T-helper 9 cell (primary cell): ENCODE measurements around the gene FTSJ1.
"Not testable (repeated sequence)": the region's sequence is repeated elsewhere in the genome, so short reads cannot be mapped to it uniquely, and the experiment has no call there.

Experiments
- DNase-seq: peaks from one replicate; pipeline ENCODE4 v3.0.0-alpha.2; 2020

The FTSJ1 gene

GRCh38 chrX:48498374-48498809 is 22.4 kb downstream of the FTSJ1 start:
- DNase-seq, result no peak

- DNase-seq, result no peak
These were observed 28.3 kb downstream of the FTSJ1 start for GRCh38 chrX:48504261-48504660.

GRCh38 chrX:48505481-48505880 is 29.5 kb downstream of the FTSJ1 start:
- no peak for DNase-seq

GRCh38 chrX:48507246-48507645 is 31.2 kb downstream of the FTSJ1 start:
- no peak for DNase-seq

- peak; percentile 68 for DNase-seq
These were observed 32.6 kb downstream of the FTSJ1 start, which contains the start of gene PORCN for GRCh38 chrX:48508400-48509244. Gene PORCN (plus strand): TSS chrX:48508992. CDS start chrX:48509821, 829 bp downstream.

GRCh38 chrX:48509245-48509590 is 33.2 kb downstream of the FTSJ1 start:
- no peak for DNase-seq

DNA sequence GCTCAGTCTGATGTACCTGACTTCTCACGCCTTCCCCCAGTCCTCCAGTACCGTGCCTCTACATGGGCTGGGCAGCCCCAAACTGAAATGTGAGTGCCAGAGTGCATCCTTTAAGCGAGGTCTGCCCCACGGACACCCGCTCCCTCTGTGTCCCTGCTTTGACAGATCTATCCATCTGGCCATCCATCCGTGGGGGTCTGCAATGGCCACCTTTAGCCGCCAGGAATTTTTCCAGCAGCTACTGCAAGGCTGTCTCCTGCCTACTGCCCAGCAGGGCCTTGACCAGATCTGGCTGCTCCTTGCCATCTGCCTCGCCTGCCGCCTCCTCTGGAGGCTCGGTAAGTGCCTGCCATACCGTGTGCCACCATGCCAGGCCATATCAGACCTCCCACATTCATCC is 33.6 kb downstream of the FTSJ1 start:
- DNase-seq, result no peak

GRCh38 chrX:48511560-48511959 is 35.6 kb downstream of the FTSJ1 start:
- no peak for DNase-seq

DNA sequence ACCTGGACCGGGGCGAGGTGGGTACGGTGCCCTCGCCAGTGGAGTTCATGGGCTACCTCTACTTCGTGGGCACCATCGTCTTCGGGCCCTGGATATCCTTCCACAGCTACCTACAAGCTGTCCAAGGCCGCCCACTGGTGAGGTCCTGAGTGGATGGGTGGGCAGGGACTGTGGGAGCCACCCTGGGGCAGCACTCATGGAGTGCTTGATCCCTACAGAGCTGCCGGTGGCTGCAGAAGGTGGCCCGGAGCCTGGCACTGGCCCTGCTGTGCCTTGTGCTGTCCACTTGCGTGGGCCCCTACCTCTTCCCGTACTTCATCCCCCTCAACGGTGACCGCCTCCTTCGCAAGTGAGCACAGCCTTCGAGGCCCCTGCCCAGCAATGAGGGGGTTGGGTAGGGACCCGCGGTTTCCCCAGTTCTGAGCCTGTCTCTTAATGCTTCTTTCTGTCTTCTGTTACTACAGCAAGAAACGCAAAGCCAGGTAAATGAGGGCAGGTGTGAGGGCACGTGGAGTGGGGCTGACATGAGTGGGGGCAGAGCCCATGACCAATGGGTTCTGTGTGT is 36.5 kb downstream of the FTSJ1 start:
- DNase-seq, result no peak

DNA sequence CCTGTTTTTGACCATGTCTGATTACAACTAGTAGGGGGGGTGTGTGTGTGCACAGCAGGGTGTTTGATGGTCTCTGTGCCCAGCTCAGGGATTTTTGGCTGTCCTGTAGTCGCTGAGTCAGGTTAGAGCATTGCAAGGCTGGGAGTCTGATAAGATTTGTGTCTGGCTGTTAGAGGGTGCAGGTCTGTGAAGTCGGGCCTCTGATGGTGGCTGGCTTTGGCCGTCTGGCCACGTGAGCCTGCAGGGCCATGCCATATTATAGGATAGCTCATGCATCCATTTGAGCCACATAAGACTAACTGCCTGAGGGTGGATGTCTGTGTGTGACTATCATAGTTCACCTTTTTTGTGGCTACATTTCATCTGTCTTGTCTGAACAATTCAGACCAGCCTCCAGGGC is 37.7 kb downstream of the FTSJ1 start:
- DNase-seq, result no peak

GRCh38 chrX:48514126-48514806 is 38.3 kb downstream of the FTSJ1 start:
- no peak for DNase-seq

- DNase-seq, result no peak
These were observed 39.0 kb downstream of the FTSJ1 start for GRCh38 chrX:48514868-48515460.

DNA sequence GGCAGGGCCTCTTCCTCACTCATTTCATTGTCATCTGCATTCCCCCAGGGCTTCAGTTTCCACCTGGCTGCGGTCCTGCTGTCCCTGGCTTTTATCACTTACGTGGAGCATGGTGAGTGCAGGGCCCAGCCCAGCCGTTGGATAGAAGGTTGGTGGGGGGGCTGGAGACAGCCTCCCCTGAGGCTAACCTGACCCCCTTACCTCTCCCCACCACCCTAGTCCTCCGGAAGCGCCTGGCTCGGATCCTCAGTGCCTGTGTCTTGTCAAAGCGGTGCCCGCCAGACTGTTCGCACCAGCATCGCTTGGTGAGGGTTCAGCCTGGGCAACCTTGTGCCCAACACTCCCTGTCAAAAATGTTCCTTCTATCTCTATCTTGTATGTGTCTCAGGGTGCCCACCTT is 39.8 kb downstream of the FTSJ1 start:
- no peak for DNase-seq

GRCh38 chrX:48516285-48516684 is 40.3 kb downstream of the FTSJ1 start:
- DNase-seq, result no peak

GRCh38 chrX:48516987-48517386 is 41.0 kb downstream of the FTSJ1 start:
- no peak for DNase-seq

DNA sequence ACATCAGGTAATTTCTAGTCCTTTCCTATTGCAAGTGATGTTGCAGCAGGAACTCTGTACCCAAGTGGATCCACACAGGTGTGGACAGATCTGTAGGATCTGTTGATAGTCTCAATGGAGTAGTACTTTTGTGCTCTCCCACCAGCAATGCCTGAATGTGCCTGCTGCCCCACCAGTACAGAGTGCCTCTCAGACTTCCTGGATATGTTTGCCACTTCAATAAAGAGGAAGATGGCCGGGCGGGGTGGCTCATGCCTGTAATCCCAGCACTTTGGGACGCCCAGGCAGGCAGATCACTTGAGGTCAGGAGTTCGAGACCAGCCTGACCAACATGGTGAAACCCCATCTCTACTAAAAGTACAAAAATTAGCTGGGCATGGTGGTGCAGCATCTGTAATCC is 43.5 kb downstream of the FTSJ1 start:
- not testable (repeated sequence) for DNase-seq

GRCh38 chrX:48520455-48520854 is 44.5 kb downstream of the FTSJ1 start:
- DNase-seq, result no peak

- no peak for DNase-seq
These were observed 45.0 kb downstream of the FTSJ1 start for GRCh38 chrX:48520976-48521352.

DNA sequence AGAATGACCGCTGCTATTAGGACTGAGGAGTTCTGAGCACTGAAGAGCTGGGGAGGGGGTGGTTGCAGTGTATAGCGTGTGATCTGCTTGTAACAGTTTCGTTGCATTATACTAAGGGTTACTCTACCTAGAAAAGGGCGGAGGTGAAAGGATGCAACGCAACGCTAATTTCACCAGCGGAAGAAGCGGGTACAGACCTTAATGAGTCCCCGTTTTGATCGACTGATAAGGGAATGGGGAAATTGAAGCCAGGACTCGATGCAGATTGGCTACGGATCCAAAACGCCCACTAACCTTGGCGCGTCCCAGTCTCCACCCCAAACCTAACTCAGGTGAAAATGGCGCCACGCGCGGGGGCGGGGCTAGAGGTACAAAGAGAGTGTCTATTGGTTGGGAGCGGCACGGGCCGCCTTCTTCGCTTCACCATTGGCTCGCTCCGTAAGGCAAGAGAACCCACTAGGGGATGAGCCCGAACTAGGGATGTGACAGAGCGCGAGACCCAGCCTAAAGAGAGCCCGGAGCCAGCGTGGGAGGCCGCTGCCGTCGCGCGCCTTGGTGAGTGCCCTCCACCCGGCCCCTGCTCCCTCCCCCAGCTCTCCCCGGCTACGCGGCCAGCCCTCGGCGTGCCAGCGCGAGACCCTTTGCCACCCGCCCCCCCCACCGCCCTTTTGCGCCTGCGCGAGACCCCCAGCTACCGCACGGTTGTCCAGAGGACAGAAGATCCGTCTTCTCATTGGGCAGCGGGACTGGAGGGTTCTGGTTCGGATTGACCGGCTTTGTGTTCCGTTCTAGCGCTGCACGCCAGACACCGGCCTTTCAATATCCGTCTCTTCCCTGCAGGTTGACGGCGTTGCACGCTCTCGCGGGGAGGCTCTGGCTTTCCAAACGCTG is 45.6 kb downstream of the FTSJ1 start, which contains the start of gene EBP:
TSS of gene EBP (plus strand) at position 456 of the 891 bp plus-strand sequence. CDS start 1,964 bp downstream, outside the sequence.
- DNase-seq, result peak; percentile 87

DNA sequence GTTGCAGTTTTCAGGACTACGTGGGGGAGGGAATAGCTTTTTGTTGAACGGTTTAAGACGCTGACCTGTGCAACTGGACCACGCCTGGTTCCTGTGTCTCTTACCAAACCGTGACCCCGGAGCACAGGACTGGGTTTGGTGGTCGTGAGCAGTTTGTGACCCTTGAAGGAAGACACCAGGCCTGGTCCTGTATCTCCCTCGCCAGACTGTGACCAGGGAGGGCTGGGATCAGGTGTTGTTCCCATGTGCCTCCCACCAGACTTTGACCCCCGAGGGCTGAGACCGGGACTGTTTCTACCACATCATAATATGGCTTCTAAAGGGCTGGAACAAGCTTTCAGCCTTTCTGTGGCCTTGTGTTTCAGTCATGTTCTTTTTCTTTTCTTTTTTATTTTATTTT is 46.3 kb downstream of the FTSJ1 start:
- DNase-seq, result no peak

DNA sequence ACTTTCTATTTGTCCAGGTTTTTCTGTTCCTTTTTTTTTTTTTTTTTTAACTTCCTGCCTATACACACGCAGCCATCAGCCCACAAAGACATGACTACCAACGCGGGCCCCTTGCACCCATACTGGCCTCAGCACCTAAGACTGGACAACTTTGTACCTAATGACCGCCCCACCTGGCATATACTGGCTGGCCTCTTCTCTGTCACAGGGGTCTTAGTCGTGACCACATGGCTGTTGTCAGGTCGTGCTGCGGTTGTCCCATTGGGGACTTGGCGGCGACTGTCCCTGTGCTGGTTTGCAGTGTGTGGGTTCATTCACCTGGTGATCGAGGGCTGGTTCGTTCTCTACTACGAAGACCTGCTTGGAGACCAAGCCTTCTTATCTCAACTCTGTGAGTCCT is 47.7 kb downstream of the FTSJ1 start:
- DNase-seq, result no peak

GRCh38 chrX:48525853-48526252 is 49.9 kb downstream of the FTSJ1 start:
- not testable (repeated sequence) for DNase-seq
